OCI-LY7 (cell line): ENCODE results near the gene H3-3A. TPM values are rescaled to one million over a fixed set of nuclear protein-coding genes. Genes with fewer than 3 reads are reported as not detected.

Source experiments
- BruUV-seq: library from RNA; stranded (reverse); fragments of 400-500 nt; replicated peaks from 2 replicates; lab custom pipeline; 2021; lab: Mats Ljungman, UMichigan
- CTCF ChIA-PET: fragments of 300-600 bp; sonication (Branson Sonifier 250); formaldehyde crosslinking; loops from one replicate; lab custom pipeline; 2022; ENCODE audit warnings: antibody characterized with exemption; ENCODE audit not compliant: unreplicated experiment; lab: Charles Lee
- POLR2A ChIA-PET: fragments of 300-600 bp; sonication (Branson Sonifier 250); formaldehyde crosslinking; loops from one replicate; lab custom pipeline; 2022; ENCODE audit warnings: antibody characterized with exemption; lab: Charles Lee
- DNase-seq: peaks from one replicate; pipeline ENCODE4 v3.0.0-alpha.2; 2015; ENCODE audit warnings: low spot score
- H2AFZ ChIP-seq: fragments of 200-600 bp; sonication (generic), shearing (Covaris generic); 2 replicates; pipeline ENCODE4 v1.6.1; 2014; ENCODE audit warnings: mild to moderate bottlenecking, antibody characterized with exemption, low read length, moderate library complexity
- H3K27ac ChIP-seq: fragments of 200-600 bp; sonication (generic); 2 replicates; pipeline ENCODE4 v1.5.1; 2014; ENCODE audit warnings: mixed run types, low read depth, mild to moderate bottlenecking, moderate library complexity, low read length, inconsistent platforms; ENCODE audit not compliant: poor library complexity, severe bottlenecking
- H3K36me3 ChIP-seq: fragments of 200-600 bp; sonication (generic); 2 replicates; pipeline ENCODE4 v1.6.1; 2014; ENCODE audit warnings: mild to moderate bottlenecking, antibody characterized with exemption, low read length, moderate library complexity, mixed read lengths; ENCODE audit not compliant: insufficient read depth
- H3K4me1 ChIP-seq: fragments of 200-600 bp; sonication (generic); 2 replicates; pipeline ENCODE4 v1.5.1; 2014; ENCODE audit warnings: mild to moderate bottlenecking, low read length; ENCODE audit not compliant: insufficient read depth, poor library complexity, severe bottlenecking
- H3K4me2 ChIP-seq: fragments of 200-600 bp; sonication (generic); 2 replicates; pipeline ENCODE4 v1.6.1; 2014; ENCODE audit warnings: mild to moderate bottlenecking, low read length
- H3K4me3 ChIP-seq: fragments of 200-600 bp; sonication (generic); 2 replicates; pipeline ENCODE4 v1.5.1; 2014; ENCODE audit warnings: mild to moderate bottlenecking, low read depth, low read length; ENCODE audit not compliant: poor library complexity, severe bottlenecking
- H3K79me2 ChIP-seq: fragments of 200-600 bp; sonication (generic); 2 replicates; pipeline ENCODE4 v1.6.1; 2016; ENCODE audit warnings: low read depth, mild to moderate bottlenecking, low read length, moderate library complexity, mixed read lengths; ENCODE audit not compliant: insufficient read depth
- H3K9me2 ChIP-seq: fragments of 200-600 bp; sonication (generic); 2 replicates; pipeline ENCODE4 v1.6.1; 2016; ENCODE audit warnings: mild to moderate bottlenecking, low read length, mixed read lengths; ENCODE audit not compliant: insufficient read depth
- H3K9me3 ChIP-seq: fragments of 200-600 bp; sonication (generic); 2 replicates; pipeline ENCODE4 v1.6.1; 2014; ENCODE audit warnings: mild to moderate bottlenecking, mixed run types, low read length, mixed read lengths
- H4K20me1 ChIP-seq: fragments of 200-600 bp; sonication (generic); 2 replicates; pipeline ENCODE4 v1.6.1; 2014; ENCODE audit warnings: mild to moderate bottlenecking, antibody characterized with exemption, low read length, moderate library complexity, mixed read lengths; ENCODE audit not compliant: insufficient read depth
- EZH2phosphoT487 ChIP-seq: fragments of 200-600 bp; sonication (generic); IDR thresholded peaks from 2 replicates; pipeline ENCODE4 v1.6.1; 2018; ENCODE audit warnings: low read depth, borderline replicate concordance, mild to moderate bottlenecking, mixed run types, antibody characterized with exemption, low read length, moderate library complexity, mixed read lengths
- intact Hi-C: fragments of 100-400 bp; cut with micrococcal nuclease; formaldehyde crosslinking; loops from one replicate; pipeline ENCODE4 v1.10.0; 2022; ENCODE audit not compliant: unreplicated experiment
- total RNA-seq, 2 experiments: library from RNA; depleted of rRNA in 1 of 2; stranded (reverse); fragments of >200 nt in 1 of 2; shearing (Covaris generic) in 1 of 2; gene quantifications; 2 replicates each; pipeline ENCODE4 v1.2.3, GENCODE V29; 2014 to 2022
- TF ChIP-seq, protein P1 (sequence below): fragments of 200-600 bp; sonication (generic); conservative IDR thresholded peaks from 2 replicates; pipeline ENCODE4 v1.5.1; 2014; ENCODE audit warnings: mild to moderate bottlenecking, antibody characterized with exemption, low read length, moderate library complexity, mixed read lengths

H3-3A gene
- total RNA-seq, 2 experiments from 2014 or later = 416 to 661 TPM

DNA sequence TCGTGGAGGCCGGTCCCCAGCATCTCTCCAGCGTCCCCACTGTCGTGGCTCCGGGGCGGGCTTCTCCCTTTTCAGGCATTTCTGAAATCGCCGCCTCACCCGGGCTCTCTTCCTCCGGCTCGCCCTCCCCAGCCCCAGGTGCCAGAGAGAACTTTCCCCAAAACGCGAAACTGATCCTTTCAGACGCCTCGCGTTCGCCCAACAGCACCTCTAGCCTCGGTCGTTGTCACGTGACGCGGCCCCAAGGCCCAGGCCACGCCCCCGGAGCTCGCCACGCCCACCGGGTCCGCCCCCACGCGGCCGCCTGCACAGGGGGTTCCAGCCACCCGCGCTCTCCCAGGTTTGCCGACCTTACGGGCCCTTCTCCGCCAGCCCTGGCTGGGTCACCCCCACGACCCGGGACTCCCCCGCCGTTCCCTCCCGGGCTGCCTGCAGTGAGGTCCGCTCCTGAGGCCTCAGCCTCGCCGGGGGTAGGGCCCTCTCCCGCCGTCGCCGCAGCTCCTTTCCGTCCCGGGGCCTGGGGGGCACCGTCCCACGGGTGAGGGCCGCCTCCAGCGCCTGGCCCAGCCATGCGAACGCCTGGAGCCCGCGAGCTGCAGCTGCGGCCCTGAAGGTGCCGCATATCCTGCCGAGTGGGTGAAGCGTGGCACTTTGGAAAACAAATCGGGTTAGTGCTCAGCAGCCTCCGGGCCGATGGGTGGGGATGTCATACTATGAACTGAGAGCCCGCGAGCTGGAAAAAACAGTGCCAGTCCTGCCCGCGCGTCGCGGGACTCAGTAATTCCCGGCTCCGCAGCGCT is 21.0 kb downstream of the H3-3A start:
- H3K79me2 ChIP-seq = no peaks in the 10 kb centered on the region
- no peaks in the 10 kb centered on the region for H3K9me2 ChIP-seq
- no peaks in the 10 kb centered on the region for H3K9me3 ChIP-seq
- no TSS peak for BruUV-seq
- intact Hi-C loops = loop anchor here (1.0 to 5.0 kb wide), 3 partner anchors 19 to 39 kb away; no protein-coding TSS in a partner anchor
- H3K4me2 ChIP-seq = peak overlapping the region; percentile 80
- peak overlapping the region; percentile 64 for H2AFZ ChIP-seq
- CTCF ChIA-PET = no interaction called here
- H3K4me3 ChIP-seq = peak overlapping the region; percentile 70
- H3K4me1 ChIP-seq = peaks cover 33% of the 10 kb centered on the region
- no peaks in the 10 kb centered on the region for H3K36me3 ChIP-seq
- H3K27ac ChIP-seq = peak overlapping the region; percentile 49
- TF ChIP-seq, protein P1, sequence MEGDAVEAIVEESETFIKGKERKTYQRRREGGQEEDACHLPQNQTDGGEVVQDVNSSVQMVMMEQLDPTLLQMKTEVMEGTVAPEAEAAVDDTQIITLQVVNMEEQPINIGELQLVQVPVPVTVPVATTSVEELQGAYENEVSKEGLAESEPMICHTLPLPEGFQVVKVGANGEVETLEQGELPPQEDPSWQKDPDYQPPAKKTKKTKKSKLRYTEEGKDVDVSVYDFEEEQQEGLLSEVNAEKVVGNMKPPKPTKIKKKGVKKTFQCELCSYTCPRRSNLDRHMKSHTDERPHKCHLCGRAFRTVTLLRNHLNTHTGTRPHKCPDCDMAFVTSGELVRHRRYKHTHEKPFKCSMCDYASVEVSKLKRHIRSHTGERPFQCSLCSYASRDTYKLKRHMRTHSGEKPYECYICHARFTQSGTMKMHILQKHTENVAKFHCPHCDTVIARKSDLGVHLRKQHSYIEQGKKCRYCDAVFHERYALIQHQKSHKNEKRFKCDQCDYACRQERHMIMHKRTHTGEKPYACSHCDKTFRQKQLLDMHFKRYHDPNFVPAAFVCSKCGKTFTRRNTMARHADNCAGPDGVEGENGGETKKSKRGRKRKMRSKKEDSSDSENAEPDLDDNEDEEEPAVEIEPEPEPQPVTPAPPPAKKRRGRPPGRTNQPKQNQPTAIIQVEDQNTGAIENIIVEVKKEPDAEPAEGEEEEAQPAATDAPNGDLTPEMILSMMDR = no peak; the same call in 1 of the 2 replicates
- no peak for TF ChIP-seq EZH2phosphoT487
- DNase-seq = peak; percentile 92
- POLR2A ChIA-PET = interaction anchor here (0.6 to 2.5 kb wide), 15 partner anchors 9 to 278 kb away, joined by 3 to 12 read pairs (median 4); no protein-coding TSS in a partner anchor
- H4K20me1 ChIP-seq = no peaks in the 10 kb centered on the region

GRCh38 chr1:226085675-226086285 is 23.3 kb downstream of the H3-3A start:
- H3K9me2 ChIP-seq = no peaks in the 10 kb centered on the region
- peaks cover 33% of the 10 kb centered on the region for H3K4me1 ChIP-seq
- H4K20me1 ChIP-seq = no peaks in the 10 kb centered on the region
- CTCF ChIA-PET = interaction anchor here (1.2 kb wide), 1 partner anchor 10 kb away, joined by 3 read pairs; no protein-coding TSS in a partner anchor
- no peaks in the 10 kb centered on the region for H3K36me3 ChIP-seq
- peak overlapping the region; percentile 58 for H3K27ac ChIP-seq
- TF ChIP-seq, protein P1 = no peak
- TF ChIP-seq EZH2phosphoT487 = no peak
- H3K4me2 ChIP-seq = peak overlapping the region; percentile 51
- no peak for DNase-seq
- POLR2A ChIA-PET = interaction anchor here (1.0 to 1.3 kb wide), 7 partner anchors 10 to 86 kb away, joined by 3 to 7 read pairs (median 3); partner anchors contain the start of genes H3-3A and SDE2
- no TSS peak for BruUV-seq
- no peaks in the 10 kb centered on the region for H3K79me2 ChIP-seq
- no peak overlapping the region for H3K4me3 ChIP-seq
- intact Hi-C loops = no loop called here
- H2AFZ ChIP-seq = no peak overlapping the region
- no peaks in the 10 kb centered on the region for H3K9me3 ChIP-seq
